Tongue (tissue), 2 donors: Measurements from ENCODE around the gene LMF2. TPM values are rescaled to one million over a fixed set of nuclear protein-coding genes. Genes with fewer than 3 reads are reported as not detected.

Experiments used
- DNase-seq: peaks from one replicate; pipeline ENCODE4 v3.0.0-alpha.2; 2015
- total RNA-seq: library from RNA; depleted of rRNA; stranded (reverse); fragments of >200 nt; gene quantifications from one replicate; pipeline ENCODE4 v1.2.3, GENCODE V29; 2014

Gene LMF2
- total RNA-seq, 1 donor from 2014 or later = 30.8 TPM

GRCh38 chr22:50482107-50483074, 25.1 kb downstream of the LMF2 start:
- peak; percentile 20 for DNase-seq

- no peak for DNase-seq
Measured at GRCh38 chr22:50481440-50482106, 25.9 kb downstream of the LMF2 start, which contains the start of gene ADM2. Gene ADM2, plus strand, starts transcription at chr22:50481543. Its CDS starts 305 bp downstream, at chr22:50481848.

DNA sequence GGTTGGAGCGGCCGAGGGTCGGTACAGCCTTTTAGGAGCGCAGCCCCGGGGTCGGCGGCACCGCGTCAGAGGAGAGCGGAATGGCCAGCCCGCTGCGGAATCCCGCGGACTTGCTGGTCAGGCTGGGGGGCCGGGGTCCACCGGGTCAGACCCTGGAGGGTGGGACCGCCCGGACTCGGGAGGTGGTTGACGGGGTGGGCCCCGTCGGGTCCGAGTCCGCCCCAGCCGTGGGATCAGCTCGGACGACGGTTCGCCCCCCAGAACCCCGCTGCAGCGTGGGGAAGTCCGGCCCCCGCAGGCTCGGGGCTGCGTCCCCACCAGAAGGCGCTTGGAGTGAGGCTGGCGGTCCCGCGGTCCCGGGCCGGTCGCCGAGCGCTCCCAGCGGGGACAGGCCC, 26.5 kb downstream of the LMF2 start:
- no peak for DNase-seq

- DNase-seq = no peak
Measured at GRCh38 chr22:50479721-50480120, 27.8 kb downstream of the LMF2 start.

- DNase-seq = no peak
Measured at GRCh38 chr22:50477923-50478322, 29.6 kb downstream of the LMF2 start.

- no peak for DNase-seq
Measured at GRCh38 chr22:50476868-50477267, 30.6 kb downstream of the LMF2 start.

DNA sequence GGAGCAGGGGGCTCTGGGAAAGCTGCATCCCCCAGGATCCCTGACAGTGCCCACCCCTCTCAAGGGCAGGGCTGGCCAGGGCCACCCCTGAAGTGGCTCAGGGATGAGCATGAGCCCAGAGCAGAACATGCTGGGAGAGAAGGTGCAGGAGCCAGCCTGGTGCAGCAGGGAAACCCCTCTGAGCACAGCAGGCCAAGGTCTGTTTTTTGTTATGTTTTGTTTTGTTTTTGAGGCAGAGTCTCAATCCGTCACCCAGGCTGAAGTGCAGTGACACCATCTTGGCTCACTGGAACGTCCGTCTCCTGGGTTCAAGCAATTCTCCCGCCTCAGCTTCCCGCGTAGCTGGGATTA, 31.9 kb downstream of the LMF2 start:
- no peak for DNase-seq

GRCh38 chr22:50474710-50475651, 32.5 kb downstream of the LMF2 start, which contains the start of gene SBF1:
Gene SBF1, minus strand, starts transcription at chr22:50475035. Its CDS starts 195 bp downstream, at chr22:50474840.
- DNase-seq = peak; percentile 97

DNA sequence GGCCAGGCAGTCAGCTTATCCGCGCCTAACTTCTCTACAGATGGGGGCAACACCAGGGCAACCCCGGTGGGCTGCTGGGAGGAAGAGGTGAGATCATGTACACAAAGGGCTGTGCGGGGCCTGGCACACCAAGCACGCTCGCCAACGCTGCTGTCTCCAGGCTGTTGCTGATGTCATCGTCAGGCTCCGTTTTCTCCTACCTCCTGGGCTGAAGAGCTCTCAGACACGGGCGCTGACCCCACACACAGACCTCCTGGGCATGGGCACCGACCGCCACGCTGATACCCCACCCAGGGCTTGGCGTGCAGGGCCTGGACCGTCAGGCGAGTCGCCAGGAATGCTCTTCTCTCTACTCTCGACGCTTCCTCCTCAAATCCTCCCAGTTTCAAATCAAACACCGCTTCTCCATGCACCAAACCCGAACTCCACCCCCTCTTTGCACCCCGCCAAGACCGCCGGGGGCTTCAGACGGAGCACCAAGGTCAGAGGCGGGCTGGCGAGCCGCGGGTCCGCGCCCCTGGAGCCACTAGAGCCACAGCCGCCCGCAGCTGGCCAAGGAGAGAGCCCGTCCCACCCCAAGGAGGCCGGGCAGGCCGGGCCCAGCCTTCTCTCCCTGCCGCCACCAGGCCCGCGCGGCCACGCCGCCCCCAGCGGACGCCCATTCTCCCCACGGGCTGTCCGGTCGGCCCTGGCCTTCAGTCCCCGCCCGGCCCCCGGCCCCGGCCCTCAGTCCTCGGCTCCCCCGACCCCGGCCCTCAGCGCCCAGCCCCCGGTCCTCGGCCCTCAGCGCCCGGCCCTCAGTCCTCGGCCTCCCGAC, 33.4 kb downstream of the LMF2 start:
- DNase-seq = peak; percentile 56

DNA sequence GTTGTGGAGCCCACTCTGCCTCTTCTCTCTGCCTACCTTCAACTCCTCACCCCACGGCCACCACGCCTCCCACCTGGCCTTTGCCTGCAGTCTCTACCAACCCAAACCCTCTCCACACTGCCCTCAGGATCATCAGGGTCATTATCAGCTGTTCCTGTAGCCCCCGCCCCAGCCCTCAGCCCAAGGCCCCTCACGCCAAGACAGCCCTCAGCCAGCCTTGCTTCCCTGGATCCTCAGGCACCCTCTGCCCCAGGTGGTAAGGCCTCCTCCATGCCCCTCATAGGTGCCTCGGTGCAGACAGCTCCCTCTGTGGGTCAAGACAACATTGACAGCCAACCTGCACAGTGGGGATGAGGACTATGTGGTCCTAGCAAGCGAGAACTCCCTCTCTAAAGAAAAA, 34.4 kb downstream of the LMF2 start:
- DNase-seq = no peak

- DNase-seq = no peak
Measured at GRCh38 chr22:50471962-50472361, 35.5 kb downstream of the LMF2 start.

DNA sequence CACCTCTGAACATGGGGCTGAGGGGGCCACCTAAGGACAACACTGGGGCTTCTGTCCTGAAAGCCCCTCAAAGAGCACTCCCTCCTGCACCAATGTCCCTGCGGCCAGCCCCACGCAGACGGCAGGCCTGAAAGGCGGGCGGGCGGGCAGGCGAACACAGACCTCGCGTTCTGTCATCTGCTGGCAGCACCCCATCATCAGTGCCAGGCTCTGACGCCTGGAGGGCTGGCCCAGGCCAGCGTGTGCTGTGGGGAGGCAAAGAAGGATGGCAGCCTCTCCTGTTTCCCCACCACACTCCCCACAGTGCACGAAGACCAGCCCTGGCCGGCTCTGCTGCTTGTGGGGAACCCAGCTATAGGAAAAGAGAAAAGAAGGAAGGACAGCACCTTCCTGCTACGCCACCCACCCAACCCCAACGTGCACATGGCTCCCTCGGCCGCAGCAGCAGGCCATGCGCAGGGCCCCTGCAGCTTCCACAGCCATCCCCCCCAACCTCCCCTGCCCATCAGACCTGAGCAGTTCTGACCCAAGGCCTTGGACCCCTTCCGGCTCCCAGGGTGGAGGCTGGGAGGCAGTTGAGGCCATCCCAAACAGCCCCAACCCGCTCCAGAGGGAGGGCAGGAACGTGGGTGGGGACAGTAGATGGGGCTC, 36.2 kb downstream of the LMF2 start:
- no peak for DNase-seq

DNA sequence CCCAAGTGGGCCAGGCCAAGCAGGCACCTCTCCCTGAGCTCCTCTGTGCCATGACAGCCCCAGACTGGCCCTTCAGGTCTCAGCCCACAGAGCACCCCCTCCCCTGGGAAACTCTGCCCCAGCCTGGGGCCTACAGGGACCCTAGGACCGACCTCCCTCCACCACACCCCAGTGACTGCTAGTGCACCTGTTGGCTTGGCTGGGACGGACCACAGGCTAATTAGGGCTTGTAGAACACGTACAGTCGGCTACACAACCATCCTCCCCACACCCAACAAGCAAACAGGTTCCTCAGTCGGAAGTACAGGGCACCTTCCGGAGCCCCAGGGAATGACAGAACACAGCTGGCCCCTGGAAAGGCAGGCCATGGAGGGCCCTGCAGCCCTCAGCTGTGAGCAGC, 37.0 kb downstream of the LMF2 start:
- DNase-seq = no peak

DNA sequence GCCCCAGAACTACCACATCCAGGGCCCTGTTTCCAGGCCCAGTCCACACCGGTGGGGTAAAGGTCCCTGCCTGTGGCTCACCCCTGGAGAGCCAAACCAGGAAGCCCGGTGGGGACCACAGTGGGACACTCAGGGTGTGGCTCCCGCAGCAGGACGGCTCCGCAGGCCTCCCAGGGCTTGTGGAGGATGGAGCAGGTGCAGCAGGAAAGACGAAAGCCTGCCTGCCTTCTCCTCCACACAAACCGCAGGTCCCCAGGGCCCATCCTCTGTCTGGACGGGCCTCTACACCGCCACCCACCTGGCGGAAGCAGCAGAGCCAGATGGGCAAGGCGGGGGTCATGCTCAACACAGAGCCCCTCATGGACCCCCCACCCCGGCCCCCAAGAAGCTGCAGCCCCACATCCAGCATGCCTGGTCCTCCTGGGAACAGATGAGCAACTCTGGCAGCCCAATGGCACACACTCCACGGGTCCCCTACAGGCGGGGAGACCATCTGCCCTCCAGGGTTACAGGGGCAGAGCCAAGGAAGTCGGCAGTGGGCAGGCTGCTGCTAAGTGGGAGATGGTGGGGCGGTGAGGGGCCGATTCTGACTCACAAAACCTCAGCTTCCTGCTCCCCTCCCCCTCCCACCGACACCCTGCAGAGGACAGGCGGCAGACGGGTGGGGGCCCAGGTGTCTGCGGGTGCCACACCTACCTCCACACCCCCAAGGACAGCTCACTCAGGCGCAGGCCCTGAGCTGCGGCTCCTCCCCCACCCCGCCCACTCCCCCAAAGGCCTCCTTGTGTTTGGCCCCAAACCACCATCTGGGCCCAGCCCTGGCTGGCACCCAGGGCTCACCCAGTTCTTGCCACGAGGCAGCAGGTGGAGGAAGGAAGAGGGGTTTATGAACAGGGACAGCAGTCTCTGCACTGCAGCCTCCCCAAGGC, 37.9 kb downstream of the LMF2 start:
- peak; percentile 40 for DNase-seq

GRCh38 chr22:50468626-50469025, 38.9 kb downstream of the LMF2 start:
- DNase-seq = no peak

DNA sequence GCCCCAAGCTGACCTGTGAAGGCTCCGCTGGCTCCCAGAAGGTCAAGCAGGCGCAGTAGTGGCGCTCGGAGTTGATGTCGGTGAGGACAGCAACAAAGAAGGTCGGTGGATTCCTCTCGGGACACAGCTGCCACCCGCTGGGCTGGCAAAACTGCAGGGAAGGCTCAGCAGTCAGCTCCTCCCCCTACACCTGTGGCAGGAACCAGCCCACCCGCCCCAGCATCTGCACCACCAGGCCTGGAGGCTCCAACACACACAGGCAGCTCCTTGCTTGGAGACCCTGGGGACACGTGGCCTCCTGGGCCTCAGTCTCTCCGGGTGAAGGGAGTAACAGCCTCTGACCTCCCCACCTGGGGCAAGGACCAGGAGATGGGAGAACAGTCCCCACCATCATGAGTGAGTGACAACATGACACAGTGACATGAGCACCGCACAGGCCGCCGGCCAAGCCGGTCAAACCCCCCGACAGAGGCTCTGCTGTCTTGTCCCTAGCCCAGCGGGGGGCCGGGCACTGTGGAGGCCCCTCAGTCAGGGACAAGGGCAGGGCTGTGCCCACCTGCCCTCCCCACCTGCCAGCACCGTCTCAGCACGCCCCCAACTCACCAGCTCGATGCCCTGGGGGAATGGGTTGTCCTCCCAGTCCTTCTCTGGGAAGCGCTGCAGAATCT, 39.6 kb downstream of the LMF2 start:
- DNase-seq = no peak

GRCh38 chr22:50467341-50467740, 40.2 kb downstream of the LMF2 start:
- DNase-seq = no peak

DNA sequence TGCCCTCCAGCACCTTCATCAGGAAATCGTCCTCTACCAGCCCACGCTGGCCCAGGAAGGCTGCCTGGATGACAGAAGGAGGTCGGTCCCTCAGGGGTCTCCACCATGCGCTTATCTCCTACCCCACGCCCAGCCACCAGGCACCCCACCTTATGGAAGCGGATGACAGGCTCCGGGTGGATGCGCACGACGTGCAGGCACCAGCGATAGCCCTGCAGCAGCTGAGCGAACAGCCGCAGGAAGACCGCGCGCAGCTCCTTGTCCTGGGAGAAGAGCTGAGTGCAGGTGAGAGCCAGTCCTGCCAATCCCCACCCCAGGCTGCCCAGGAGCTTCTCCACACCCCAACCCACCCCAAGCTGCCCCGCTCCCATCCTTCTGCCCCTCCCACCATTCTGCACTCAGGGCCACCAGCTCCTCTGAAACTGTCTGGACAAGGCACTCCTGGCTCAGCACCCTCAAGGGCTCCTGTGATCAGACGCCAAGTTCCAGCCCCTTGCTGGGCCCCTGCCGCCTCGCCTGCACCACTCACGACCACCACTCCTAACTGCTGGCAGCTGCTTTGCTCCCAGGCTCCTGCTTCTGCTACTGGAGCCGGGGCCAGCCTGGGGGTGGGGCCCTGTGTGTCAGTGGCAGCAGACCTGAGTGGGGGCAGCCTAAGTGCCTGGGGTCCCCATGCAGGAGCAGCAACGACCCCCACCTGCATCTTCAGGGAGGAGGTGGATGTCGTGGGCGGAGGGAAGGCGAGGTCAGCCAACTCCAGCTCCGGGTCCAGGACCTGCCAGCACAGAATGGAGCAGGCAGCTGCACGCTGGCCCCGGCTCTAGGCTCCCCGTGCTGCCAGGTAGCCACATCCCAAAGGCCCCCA, 42.2 kb downstream of the LMF2 start:
- no peak for DNase-seq
